HL-60 (cell line): ENCODE measurements around the gene LRRC32.

Experiments used
- CTCF ChIP-seq: IDR thresholded peaks from one replicate; pipeline ENCODE4 v1.5.1; 2011; ENCODE audit warnings: low read length, control low read depth, inconsistent platforms; ENCODE audit not compliant: insufficient read depth
- GABPA ChIP-seq: IDR thresholded peaks from 2 replicates; pipeline ENCODE4 v1.6.1; 2012; ENCODE audit warnings: low read depth
- POLR2AphosphoS5 ChIP-seq: IDR thresholded peaks from 2 replicates; pipeline ENCODE4 v1.6.1; 2012; ENCODE audit warnings: low read depth
- TF ChIP-seq, protein P1 (sequence below): IDR thresholded peaks from 2 replicates; pipeline ENCODE4 v1.6.1; 2012; ENCODE audit warnings: low read depth; ENCODE audit not compliant: insufficient replicate concordance

GRCh38 chr11:76656050-76656531, 14.5 kb downstream of the LRRC32 start:
- TF ChIP-seq CTCF (no peak), POLR2AphosphoS5 (no peak), GABPA (no peak)
- TF ChIP-seq, protein P1, sequence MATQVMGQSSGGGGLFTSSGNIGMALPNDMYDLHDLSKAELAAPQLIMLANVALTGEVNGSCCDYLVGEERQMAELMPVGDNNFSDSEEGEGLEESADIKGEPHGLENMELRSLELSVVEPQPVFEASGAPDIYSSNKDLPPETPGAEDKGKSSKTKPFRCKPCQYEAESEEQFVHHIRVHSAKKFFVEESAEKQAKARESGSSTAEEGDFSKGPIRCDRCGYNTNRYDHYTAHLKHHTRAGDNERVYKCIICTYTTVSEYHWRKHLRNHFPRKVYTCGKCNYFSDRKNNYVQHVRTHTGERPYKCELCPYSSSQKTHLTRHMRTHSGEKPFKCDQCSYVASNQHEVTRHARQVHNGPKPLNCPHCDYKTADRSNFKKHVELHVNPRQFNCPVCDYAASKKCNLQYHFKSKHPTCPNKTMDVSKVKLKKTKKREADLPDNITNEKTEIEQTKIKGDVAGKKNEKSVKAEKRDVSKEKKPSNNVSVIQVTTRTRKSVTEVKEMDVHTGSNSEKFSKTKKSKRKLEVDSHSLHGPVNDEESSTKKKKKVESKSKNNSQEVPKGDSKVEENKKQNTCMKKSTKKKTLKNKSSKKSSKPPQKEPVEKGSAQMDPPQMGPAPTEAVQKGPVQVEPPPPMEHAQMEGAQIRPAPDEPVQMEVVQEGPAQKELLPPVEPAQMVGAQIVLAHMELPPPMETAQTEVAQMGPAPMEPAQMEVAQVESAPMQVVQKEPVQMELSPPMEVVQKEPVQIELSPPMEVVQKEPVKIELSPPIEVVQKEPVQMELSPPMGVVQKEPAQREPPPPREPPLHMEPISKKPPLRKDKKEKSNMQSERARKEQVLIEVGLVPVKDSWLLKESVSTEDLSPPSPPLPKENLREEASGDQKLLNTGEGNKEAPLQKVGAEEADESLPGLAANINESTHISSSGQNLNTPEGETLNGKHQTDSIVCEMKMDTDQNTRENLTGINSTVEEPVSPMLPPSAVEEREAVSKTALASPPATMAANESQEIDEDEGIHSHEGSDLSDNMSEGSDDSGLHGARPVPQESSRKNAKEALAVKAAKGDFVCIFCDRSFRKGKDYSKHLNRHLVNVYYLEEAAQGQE: no peak
